ENCODE results near the gene HMGB3.
"Not testable (repeated sequence)": the region's sequence is repeated elsewhere in the genome, so short reads cannot be mapped to it uniquely, and the experiment has no call there.

The HMGB3 gene

DNA sequence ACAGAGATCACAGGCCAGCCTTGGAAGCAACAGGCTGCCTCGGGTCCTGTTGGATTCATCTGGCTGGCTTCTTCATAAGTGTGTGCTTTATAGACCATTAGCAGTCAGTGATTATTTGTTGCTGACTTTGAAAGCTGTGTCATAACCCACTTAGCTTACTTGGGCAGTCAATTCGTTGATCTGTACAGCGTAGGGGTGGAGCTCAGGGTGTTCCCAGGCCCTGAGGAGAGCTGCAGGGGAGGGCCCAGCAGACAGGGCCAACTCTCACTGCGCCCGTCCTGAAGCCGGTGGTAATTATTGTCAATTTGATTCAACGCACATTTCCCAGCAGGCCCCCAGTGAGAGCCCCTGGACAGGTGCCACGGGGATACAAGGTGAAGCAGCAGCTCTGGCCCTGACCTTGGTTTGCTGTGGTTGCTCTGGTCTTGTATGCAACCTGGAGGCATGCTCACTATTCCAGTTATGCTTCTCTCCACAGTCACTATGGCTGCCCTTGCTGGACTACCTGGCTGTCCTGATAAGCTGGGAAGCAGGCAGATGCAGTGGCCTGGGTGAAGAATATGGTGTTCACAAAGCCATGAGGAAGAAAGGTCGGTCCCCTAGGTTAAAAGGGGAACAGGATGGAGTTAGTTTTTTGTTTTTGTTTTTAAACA is 40.1 kb upstream of the HMGB3 start:
- no peak overlapping the region for H3K4me3 ChIP-seq (ENCODE audit: low read length)
- TF ChIP-seq, protein P1, sequence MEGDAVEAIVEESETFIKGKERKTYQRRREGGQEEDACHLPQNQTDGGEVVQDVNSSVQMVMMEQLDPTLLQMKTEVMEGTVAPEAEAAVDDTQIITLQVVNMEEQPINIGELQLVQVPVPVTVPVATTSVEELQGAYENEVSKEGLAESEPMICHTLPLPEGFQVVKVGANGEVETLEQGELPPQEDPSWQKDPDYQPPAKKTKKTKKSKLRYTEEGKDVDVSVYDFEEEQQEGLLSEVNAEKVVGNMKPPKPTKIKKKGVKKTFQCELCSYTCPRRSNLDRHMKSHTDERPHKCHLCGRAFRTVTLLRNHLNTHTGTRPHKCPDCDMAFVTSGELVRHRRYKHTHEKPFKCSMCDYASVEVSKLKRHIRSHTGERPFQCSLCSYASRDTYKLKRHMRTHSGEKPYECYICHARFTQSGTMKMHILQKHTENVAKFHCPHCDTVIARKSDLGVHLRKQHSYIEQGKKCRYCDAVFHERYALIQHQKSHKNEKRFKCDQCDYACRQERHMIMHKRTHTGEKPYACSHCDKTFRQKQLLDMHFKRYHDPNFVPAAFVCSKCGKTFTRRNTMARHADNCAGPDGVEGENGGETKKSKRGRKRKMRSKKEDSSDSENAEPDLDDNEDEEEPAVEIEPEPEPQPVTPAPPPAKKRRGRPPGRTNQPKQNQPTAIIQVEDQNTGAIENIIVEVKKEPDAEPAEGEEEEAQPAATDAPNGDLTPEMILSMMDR (conservative IDR thresholded peaks at IDR 0.05; ENCODE audit: low read depth, low read length): no peak
- DNase-seq (ENCODE audit: low read depth): no peak

GRCh38 chrX:150944233-150944632 is 38.9 kb upstream of the HMGB3 start:
- DNase-seq (ENCODE audit: low read depth): no peak
- no peak overlapping the region for H3K4me3 ChIP-seq (ENCODE audit: low read length)
- TF ChIP-seq, protein P1 (conservative IDR thresholded peaks at IDR 0.05; ENCODE audit: low read depth, low read length): no peak

- no peak for DNase-seq (ENCODE audit: low read depth)
- TF ChIP-seq, protein P1 (conservative IDR thresholded peaks at IDR 0.05; ENCODE audit: low read depth, low read length): no peak
- no peak overlapping the region for H3K4me3 ChIP-seq (ENCODE audit: low read length)
These were observed 28.2 kb upstream of the HMGB3 start for GRCh38 chrX:150954951-150955350.

- no peak for DNase-seq (ENCODE audit: low read depth)
- TF ChIP-seq, protein P1 (conservative IDR thresholded peaks at IDR 0.05; ENCODE audit: low read depth, low read length): no peak
These were observed 27.5 kb upstream of the HMGB3 start for GRCh38 chrX:150955590-150955989.

DNA sequence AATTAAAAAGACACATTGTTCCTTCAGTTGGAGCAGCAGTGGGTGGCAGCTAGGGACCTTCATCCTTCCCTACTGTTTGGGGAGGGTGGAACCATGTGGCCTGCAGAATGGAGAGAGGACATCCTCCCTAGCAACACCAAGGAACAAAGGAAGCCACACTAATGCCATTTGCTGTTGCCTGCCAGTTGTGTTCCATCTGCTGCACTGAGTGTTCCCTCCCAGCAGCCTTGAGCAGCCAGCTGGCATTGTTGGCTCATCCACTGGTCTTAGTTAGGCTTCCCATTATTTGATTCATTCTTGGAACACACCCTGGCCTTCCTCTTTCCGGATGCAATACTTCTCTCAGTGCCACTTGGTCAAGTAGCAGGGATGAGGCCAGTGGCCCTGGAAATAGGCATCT is 25.0 kb upstream of the HMGB3 start:
- TF ChIP-seq, protein P1 (conservative IDR thresholded peaks at IDR 0.05; ENCODE audit: low read depth, low read length): no peak
- no peak overlapping the region for H3K4me3 ChIP-seq (ENCODE audit: low read length)
- DNase-seq (ENCODE audit: low read depth): no peak

More at GRCh38 chrX:150955590-150955989, 27.5 kb upstream of the HMGB3 start:
- no peak overlapping the region for H3K4me3 ChIP-seq (ENCODE audit: low read length)

DNA sequence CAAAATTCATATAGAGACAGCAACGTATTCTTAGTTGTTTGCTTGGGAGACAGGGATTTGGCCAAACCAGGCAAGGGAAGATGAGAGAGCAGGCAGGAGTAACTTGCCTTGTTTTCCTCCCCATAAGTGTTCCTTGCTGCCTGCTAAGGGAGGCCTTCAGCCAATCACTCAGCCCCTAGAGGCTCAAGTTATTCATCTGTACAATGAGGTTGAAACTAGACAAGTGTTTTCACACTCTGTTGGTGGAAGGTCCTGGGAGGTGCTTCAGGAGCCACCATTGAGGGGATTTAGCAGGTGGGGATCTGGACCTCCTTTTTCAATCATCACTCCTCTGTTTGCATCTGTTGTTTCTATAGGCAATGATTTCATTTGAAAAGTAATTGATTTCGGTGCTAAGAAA is 23.6 kb upstream of the HMGB3 start:
- DNase-seq (ENCODE audit: low read depth): no peak
- H3K4me3 ChIP-seq (ENCODE audit: low read length): no peak overlapping the region
- TF ChIP-seq, protein P1 (conservative IDR thresholded peaks at IDR 0.05; ENCODE audit: low read depth, low read length): no peak

DNA sequence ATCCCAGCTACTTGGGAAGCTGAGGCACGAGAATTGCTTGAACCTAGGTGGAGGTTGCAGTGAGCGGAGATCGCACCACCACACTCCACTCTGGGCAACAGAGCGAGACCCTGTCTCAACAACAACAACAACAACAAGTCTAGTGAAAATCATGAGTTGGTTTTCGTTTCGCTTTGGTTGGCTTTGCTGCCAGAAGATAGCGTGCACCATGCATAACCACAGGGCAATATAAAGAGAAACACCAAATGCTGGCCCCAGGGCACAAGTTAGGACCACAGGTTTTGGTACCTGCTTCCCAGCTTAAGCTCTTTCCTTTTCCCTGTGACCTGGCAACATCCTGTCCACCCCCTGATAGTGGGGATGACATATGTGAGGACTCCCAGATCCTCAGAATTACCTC is 21.5 kb upstream of the HMGB3 start:
- TF ChIP-seq, protein P1 (conservative IDR thresholded peaks at IDR 0.05; ENCODE audit: low read depth, low read length): no peak
- no peak for DNase-seq (ENCODE audit: low read depth)

DNA sequence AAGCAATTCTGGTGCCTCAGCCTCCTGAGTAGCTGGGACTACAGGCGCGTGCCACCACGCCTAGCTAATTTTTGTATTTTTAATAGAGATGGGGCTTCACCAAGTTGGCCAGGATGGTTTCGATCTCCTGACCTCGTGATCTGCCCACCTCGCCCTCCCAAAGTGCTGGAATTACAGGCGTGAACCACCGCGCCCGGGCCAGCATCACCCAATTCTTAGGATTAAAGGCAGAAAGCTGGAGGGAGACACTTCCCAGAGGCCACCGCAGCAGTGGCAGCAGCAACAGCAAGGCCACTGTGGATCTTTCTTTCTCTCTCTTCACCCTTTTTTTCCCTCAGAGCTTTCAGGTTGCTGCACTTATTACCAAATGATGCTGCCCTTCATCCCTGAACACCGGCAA is 18.7 kb upstream of the HMGB3 start:
- H3K4me3 ChIP-seq (ENCODE audit: low read length); DNase-seq (ENCODE audit: low read depth): not testable (repeated sequence)

More for the DNA sequence above, 21.5 kb upstream of the HMGB3 start:
- H3K4me3 ChIP-seq (ENCODE audit: low read length): no peak overlapping the region
